ENCODE measurements around the gene KMO. TPM values are rescaled to one million over a fixed set of nuclear protein-coding genes. Genes with fewer than 3 reads are reported as not detected.

Gene KMO
- polyA plus RNA-seq, 3 donors: 4.7 to 9.0 (median 6.4) TPM

DNA sequence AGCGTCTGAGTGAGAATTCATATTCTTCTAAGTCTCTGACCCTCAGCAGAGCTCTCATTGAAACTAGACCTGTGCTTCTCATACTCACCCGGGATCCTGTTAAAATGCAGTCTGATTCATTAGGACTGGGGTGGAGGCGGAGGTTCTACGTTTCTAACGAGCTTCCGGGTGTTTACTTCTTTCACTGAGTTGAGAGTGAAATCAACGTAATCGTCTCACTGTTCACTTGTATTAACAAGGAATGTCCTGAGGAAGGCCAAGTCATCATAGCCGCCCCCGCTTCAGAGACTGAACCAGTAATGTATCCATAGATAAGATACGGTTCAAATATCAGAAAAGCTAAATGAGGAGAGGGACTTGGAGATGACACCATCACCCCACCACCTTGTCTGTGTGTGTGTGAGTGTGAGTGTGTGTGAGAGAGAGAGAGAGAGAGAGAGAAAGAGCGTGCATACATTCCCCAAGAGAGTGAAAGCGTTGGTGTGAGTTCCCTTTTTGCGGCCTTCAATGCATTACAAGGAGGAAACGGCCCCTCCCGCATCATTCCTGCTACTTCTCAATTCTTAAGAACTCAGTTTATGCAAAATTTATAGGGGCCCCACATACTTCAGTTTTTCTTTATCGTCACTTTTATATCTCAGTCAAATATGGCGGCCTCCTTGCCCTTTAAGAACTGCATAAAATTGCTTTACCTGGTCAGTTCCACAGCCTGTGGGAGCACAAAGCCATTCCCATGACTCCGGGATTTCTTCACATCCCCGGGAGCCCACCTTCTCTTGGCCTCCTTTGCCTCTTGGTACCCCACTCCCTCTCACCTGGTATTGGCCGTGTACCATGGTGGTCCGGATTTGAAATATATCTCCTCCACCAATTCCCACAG, 19.8 kb downstream of the KMO start:
- TF ChIP-seq, protein P1, sequence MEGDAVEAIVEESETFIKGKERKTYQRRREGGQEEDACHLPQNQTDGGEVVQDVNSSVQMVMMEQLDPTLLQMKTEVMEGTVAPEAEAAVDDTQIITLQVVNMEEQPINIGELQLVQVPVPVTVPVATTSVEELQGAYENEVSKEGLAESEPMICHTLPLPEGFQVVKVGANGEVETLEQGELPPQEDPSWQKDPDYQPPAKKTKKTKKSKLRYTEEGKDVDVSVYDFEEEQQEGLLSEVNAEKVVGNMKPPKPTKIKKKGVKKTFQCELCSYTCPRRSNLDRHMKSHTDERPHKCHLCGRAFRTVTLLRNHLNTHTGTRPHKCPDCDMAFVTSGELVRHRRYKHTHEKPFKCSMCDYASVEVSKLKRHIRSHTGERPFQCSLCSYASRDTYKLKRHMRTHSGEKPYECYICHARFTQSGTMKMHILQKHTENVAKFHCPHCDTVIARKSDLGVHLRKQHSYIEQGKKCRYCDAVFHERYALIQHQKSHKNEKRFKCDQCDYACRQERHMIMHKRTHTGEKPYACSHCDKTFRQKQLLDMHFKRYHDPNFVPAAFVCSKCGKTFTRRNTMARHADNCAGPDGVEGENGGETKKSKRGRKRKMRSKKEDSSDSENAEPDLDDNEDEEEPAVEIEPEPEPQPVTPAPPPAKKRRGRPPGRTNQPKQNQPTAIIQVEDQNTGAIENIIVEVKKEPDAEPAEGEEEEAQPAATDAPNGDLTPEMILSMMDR (IDR thresholded peaks at IDR 0.05): no peak
- 28% methylated on average over 9 of the region's 22 CpGs for WGBS (ENCODE audit: insufficient coverage)
- Mint-ChIP-seq H3K4me1 (peaks cover 42% of the 10 kb centered on the region), H3K27me3 (ENCODE audit: low read depth in 3 of 3) (peaks cover 0 to 2% (median 0%) of the 10 kb centered on the region in 3 donors), H3K4me3 (peak overlapping the region; percentile 84 to 94), H3K27ac (peak overlapping the region; percentile 98 to 100 (median 100)), H3K9me3 (peaks cover 0 to 2% (median 1%) of the 10 kb centered on the region in 7 donors), H3K36me3 (peaks cover 21 to 29% of the 10 kb centered on the region in 2 donors)
- Histone ChIP-seq H3K27ac (ENCODE audit: low read depth in 1 of 2, low read length in 2 of 2) (peak overlapping the region; percentile 80 to 100), H3K36me3 (replicated peaks in 1 of 2; ENCODE audit: control insufficient read depth in 1 of 2, insufficient read depth in 2 of 2, low read length in 2 of 2) (peaks cover 14 to 17% of the 10 kb centered on the region in 2 donors), H3K4me2 (replicated peaks; ENCODE audit: extremely low read depth, low read length, poor library complexity, severe bottlenecking) (peak overlapping the region; percentile 77), H3K9ac (ENCODE audit: insufficient read depth, low read length, poor library complexity, severe bottlenecking) (peak overlapping the region; percentile 86), H3K4me1 (ENCODE audit: control insufficient read depth in 1 of 2, insufficient read depth in 2 of 2, low read length in 2 of 2) (peaks cover 38 to 39% of the 10 kb centered on the region in 2 donors), H2AFZ (ENCODE audit: insufficient read depth, low read depth, low read length, poor library complexity, severe bottlenecking) (peak overlapping the region; percentile 70), H3K4me3 (replicated peaks in 1 of 3; ENCODE audit: low read depth in 2 of 3, low read length in 3 of 3) (peak overlapping the region; percentile 55 to 90 (median 76)), H3K27me3 (ENCODE audit: control insufficient read depth in 2 of 2, insufficient read depth in 2 of 2, low read length in 2 of 2) (no peaks in the 10 kb centered on the region), H3K79me2 (ENCODE audit: insufficient read depth, low read length) (peaks cover 6% of the 10 kb centered on the region), H4K20me1 (ENCODE audit: insufficient read depth, low read length) (no peaks in the 10 kb centered on the region), H3K9me3 (replicated peaks in 1 of 2; ENCODE audit: control insufficient read depth in 1 of 2, insufficient read depth in 1 of 2, low read length in 2 of 2) (no peaks in the 10 kb centered on the region)
- intact Hi-C loops (cut with micrococcal nuclease): loop anchor here (2.0 to 5.0 kb wide), 2 partner anchors 19 to 40 kb away; partner anchors contain the start of gene KMO (in 2 of the 2)
- DNase-seq: peak; percentile 93 to 96 (median 95)

GRCh38 chr1:241553886-241554592, 21.9 kb downstream of the KMO start:
- H3K36me3 ChIP-seq (replicated peaks in 1 of 2; ENCODE audit: control insufficient read depth in 1 of 2, insufficient read depth in 2 of 2, low read length in 2 of 2): peaks cover 14 to 17% of the 10 kb centered on the region in 2 donors
- TF ChIP-seq, protein P1 (IDR thresholded peaks at IDR 0.05): no peak
- no peaks in the 10 kb centered on the region for H3K27me3 ChIP-seq (ENCODE audit: control insufficient read depth in 2 of 2, insufficient read depth in 2 of 2, low read length in 2 of 2)
- peaks cover 38 to 39% of the 10 kb centered on the region in 2 donors for H3K4me1 ChIP-seq (ENCODE audit: control insufficient read depth in 1 of 2, insufficient read depth in 2 of 2, low read length in 2 of 2)
- DNase-seq: no peak
- H3K27me3 Mint-ChIP-seq (ENCODE audit: low read depth in 3 of 3): peaks cover 0 to 2% (median 0%) of the 10 kb centered on the region in 3 donors
- H4K20me1 ChIP-seq (ENCODE audit: insufficient read depth, low read length): no peaks in the 10 kb centered on the region
- peaks cover 0 to 2% (median 0%) of the 10 kb centered on the region in 7 donors for H3K9me3 Mint-ChIP-seq
- no peak overlapping the region for H3K4me3 ChIP-seq (replicated peaks in 1 of 3; ENCODE audit: low read depth in 2 of 3, low read length in 3 of 3)
- no peak overlapping the region for H3K4me2 ChIP-seq (replicated peaks; ENCODE audit: extremely low read depth, low read length, poor library complexity, severe bottlenecking)
- H3K9ac ChIP-seq (ENCODE audit: insufficient read depth, low read length, poor library complexity, severe bottlenecking): no peak overlapping the region
- H3K36me3 Mint-ChIP-seq: peaks cover 31 to 39% of the 10 kb centered on the region in 2 donors
- H3K79me2 ChIP-seq (ENCODE audit: insufficient read depth, low read length): peaks cover 6% of the 10 kb centered on the region
- peaks cover 46% of the 10 kb centered on the region for H3K4me1 Mint-ChIP-seq
- no peak overlapping the region for H2AFZ ChIP-seq (ENCODE audit: insufficient read depth, low read depth, low read length, poor library complexity, severe bottlenecking)
- H3K4me3 Mint-ChIP-seq: no peak overlapping the region
- no peak overlapping the region for H3K27ac ChIP-seq (ENCODE audit: low read depth in 1 of 2, low read length in 2 of 2)
- no peaks in the 10 kb centered on the region for H3K9me3 ChIP-seq (replicated peaks in 1 of 2; ENCODE audit: control insufficient read depth in 1 of 2, insufficient read depth in 1 of 2, low read length in 2 of 2)
- WGBS (ENCODE audit: insufficient coverage): no CpG with 5 or more reads among the region's 7 CpGs
- peak overlapping the region in 6 of 7 donors; percentile 60 to 92 (median 71) for H3K27ac Mint-ChIP-seq
- intact Hi-C loops (cut with micrococcal nuclease): loop anchor here in 1 of 2 donors (2.0 to 5.0 kb wide), 2 partner anchors 21 to 38 kb away; partner anchors contain the start of gene KMO
